Retinal pigment epithelial cell (primary cell): ENCODE results near the gene MYZAP.
A peak's percentile ranks its signal among the peaks of the same experiment; 100 is the strongest.

ENCODE experiments used
- DNase-seq: peaks from one replicate; pipeline ENCODE4 v3.0.0-alpha.2; 2010; ENCODE audit warnings: low read depth
- H3K4me3 ChIP-seq: 2 replicates; pipeline ENCODE4 v1.5.1; 2011; ENCODE audit warnings: mild to moderate bottlenecking, low read length, control low read depth, moderate library complexity
- CTCF ChIP-seq: conservative IDR thresholded peaks from 2 replicates; pipeline ENCODE4 v1.5.1; 2011; ENCODE audit warnings: low read depth, low read length, control low read depth, inconsistent platforms

Gene MYZAP

DNA sequence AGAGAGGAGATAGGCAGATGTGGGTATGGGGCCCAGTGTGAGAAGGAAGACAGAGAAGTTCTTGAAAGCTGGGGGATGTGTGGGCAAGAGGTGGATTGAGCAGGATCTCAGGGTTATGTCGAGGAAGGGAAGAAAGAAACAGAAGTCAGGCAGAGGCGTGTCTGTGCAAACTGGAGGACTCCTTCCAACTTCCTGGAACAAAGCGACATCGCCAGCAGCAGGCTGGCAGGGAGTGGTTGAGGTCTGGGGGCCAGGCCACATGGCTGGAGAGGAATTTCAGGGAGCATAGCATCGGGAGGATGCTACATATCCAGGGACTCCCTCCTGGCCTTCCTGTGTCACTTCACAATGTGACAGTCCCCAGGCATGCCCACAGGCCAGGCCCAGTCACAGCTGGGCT, 42.9 kb upstream of the MYZAP start:
- TF ChIP-seq CTCF: no peak

DNA sequence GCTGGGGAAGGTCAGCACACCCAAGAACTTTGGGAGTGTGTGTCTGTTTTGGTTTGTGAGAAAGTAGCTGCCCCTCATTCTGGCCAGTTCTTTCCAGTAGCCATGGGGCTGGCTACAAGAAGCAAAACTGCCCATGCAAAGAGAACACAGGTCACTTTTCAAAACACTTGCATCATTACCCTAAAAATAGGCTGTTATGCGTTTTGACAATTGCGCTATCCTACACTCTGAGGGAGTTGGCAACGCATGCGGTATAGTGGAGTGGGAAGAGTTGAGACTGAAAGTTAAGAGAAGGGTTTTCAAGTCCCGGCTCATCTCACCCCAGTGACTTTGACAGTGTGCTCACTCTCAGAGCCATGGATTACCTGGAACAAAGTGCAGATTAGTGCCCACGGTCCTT, 41.8 kb upstream of the MYZAP start:
- no peak for DNase-seq
- TF ChIP-seq CTCF: no peak
- H3K4me3 ChIP-seq: no peak overlapping the region

More for the DNA sequence above, 42.9 kb upstream of the MYZAP start:
- no peak overlapping the region for H3K4me3 ChIP-seq
- no peak for DNase-seq

DNA sequence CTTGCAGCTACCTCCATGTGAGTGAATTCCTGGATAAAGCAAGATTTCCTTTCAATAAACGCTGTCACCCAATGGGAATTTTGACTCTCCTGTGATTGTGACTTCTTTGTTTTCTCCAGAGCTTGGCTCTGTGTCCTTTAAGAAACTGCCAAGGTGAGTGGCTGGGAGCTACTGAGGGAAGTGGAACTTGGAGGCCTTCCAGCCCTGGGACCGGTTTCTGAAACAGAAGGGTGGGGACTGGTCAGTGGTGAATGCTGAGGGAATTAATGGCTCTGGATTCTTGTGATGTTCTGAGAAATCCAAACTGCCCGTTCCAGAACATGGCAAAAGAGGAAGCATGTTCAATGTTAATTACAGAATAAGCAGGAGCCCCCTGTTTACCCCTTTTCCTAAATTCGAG, 41.1 kb upstream of the MYZAP start:
- H3K4me3 ChIP-seq: no peak overlapping the region
- no peak for TF ChIP-seq CTCF
- DNase-seq: no peak

DNA sequence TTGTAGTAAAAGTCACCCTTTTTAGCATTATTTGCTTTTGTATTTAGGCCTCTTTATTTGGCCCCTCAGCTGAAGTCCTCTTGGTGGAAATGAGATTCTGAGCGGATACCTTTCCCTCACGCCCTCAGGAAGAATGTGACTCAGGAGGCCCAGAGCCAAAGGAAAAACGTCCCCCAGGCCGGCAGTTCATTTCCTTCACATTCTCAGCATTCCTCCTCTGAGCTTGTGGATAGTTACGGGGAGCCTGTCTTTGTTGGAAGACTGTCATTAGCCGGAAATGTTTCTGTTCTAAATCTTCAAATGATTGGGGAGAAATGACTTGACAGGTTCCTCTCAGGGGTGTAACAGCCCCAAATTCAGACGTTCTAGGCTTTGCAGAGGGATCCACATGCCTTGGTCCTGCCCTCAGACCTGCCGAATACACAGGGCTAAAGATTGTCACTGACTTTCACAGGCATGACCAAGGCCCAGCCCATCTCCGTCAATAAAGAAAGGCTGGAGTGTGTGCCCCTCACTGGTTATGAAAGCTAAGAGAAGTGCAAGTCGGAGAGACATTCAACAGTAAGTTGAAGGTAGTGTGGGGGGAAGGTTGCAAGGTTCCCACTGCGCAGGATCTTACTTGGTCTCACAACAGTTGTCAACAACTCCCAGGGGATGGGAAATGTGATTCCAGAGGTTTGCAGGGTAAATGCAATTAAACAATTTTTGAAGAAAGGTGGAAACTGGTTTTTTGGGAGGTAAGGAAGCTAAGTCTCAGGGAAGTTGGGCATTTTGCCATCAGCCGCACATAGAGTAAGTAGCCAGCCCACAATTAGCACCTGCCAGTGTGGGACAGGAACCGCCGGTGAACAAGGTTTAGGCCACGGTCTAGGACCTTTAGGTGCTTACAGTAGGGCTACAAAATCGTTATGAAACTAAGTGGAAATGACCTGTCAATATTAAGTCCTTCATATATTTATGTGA, 39.7 kb upstream of the MYZAP start:
- no peak for TF ChIP-seq CTCF

GRCh38 chr15:57552678-57553334, 38.9 kb upstream of the MYZAP start:
- no peak for DNase-seq
- H3K4me3 ChIP-seq: no peak overlapping the region
- TF ChIP-seq CTCF: no peak

More for the DNA sequence above, 39.7 kb upstream of the MYZAP start:
- H3K4me3 ChIP-seq: no peak overlapping the region
- DNase-seq: peak; percentile 73

GRCh38 chr15:57553526-57553925, 38.2 kb upstream of the MYZAP start:
- no peak overlapping the region for H3K4me3 ChIP-seq
- peak; percentile 14 for TF ChIP-seq CTCF
- DNase-seq: no peak
